ENCODE measurements around the gene PHF21A. TPM values are rescaled to one million over a fixed set of nuclear protein-coding genes. Genes with fewer than 3 reads are reported as not detected.

PHF21A gene
- total RNA-seq, 4 donors from 2014 or later = 9.8 to 20.2 (median 15.4) TPM

DNA sequence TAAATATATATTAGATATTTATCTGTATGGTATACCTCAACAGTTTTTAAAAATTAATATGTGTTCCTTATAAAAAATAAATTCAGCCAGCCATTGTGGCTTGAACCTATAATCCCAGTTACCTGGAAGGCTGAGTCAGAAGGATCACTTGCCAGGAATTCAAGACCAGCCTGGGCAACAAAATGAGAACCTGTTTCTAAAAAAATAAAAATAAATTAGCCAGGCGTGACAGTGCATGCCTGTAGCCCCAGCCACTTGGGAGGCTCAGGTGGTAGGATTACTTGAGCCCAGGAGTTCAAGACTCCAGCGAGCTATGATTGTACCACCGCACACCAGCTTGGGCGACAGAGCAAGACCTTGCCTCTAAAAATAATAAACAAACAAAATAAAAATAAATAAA, 54.9 kb downstream of the PHF21A start:
- ATAC-seq (no peak), DNase-seq (no peak)
- Histone ChIP-seq H3K4me1 (peaks cover 0 to 7% of the 10 kb centered on the region in 2 donors), H3K36me3 (no peaks in the 10 kb centered on the region), H3K4me3 (no peak overlapping the region), H3K27ac (no peak overlapping the region), H3K9me3 (no peaks in the 10 kb centered on the region), H3K27me3 (no peaks in the 10 kb centered on the region)
- in situ Hi-C loops (cut with MboI; ENCODE audit: low sequenced_read_pairs in 4 of 4) (no loop called here), intact Hi-C loops (cut with DNase I; ENCODE audit: low total_unique reads) (no loop called here)
- TF ChIP-seq, protein P1, sequence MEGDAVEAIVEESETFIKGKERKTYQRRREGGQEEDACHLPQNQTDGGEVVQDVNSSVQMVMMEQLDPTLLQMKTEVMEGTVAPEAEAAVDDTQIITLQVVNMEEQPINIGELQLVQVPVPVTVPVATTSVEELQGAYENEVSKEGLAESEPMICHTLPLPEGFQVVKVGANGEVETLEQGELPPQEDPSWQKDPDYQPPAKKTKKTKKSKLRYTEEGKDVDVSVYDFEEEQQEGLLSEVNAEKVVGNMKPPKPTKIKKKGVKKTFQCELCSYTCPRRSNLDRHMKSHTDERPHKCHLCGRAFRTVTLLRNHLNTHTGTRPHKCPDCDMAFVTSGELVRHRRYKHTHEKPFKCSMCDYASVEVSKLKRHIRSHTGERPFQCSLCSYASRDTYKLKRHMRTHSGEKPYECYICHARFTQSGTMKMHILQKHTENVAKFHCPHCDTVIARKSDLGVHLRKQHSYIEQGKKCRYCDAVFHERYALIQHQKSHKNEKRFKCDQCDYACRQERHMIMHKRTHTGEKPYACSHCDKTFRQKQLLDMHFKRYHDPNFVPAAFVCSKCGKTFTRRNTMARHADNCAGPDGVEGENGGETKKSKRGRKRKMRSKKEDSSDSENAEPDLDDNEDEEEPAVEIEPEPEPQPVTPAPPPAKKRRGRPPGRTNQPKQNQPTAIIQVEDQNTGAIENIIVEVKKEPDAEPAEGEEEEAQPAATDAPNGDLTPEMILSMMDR (IDR thresholded peaks at IDR 0.05 in 4 of 5, conservative IDR thresholded peaks at IDR 0.05 in 1 of 5) = no peak

DNA sequence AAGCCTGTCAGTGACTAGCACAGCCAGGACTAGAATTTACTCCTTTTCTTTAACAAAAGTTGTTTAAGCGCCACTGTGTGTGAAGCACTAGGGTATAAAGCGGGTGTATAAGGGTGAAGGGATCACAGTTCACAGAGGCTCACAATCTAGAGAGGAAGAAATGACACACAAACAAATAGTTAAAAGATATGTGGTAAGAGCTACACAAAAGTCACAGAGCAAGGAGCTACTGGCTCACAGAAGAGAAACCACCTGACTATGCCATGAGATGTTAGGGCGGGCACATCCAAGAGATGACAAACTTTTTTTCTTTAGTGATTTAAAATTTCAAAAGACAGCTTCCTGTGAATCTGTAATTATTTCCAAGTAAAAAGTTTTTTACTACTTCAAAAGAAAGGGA, 55.6 kb downstream of the PHF21A start:
- Histone ChIP-seq H3K9me3 (no peaks in the 10 kb centered on the region), H3K4me3 (no peak overlapping the region), H3K4me1 (peaks cover 0 to 7% of the 10 kb centered on the region in 2 donors), H3K36me3 (no peaks in the 10 kb centered on the region), H3K27me3 (no peaks in the 10 kb centered on the region), H3K27ac (no peak overlapping the region)
- ATAC-seq (no peak), DNase-seq (no peak)
- TF ChIP-seq, protein P1 (IDR thresholded peaks at IDR 0.05 in 4 of 5, conservative IDR thresholded peaks at IDR 0.05 in 1 of 5) = no peak
- TF ChIP-seq POLR2A (IDR thresholded peaks at IDR 0.05) = no peak
- in situ Hi-C loops (cut with MboI; ENCODE audit: low sequenced_read_pairs in 4 of 4) = no loop called here
- intact Hi-C loops (cut with DNase I; ENCODE audit: low total_unique reads) = no loop called here

DNA sequence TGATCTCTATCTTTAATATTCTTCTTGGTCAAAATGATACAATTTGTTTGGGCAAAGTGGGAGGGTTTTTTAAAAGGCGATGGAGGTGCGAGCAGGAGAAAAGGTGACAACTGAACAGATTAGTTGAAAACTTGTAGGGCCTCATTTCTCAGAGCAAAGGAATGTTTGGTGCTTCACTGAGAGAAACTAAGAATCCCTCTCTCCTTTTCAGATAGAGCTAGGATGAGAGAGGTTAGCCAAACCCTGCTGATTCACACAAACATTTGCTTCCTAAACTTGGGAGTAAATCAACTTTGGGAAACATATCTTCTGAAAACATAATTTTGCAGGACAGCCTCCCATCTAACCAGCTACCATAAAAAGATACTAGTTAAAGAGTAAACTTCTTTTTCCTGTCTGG, 57.0 kb downstream of the PHF21A start:
- in situ Hi-C loops (cut with MboI; ENCODE audit: low sequenced_read_pairs in 4 of 4) (no loop called here), intact Hi-C loops (cut with DNase I; ENCODE audit: low total_unique reads) (no loop called here)
- TF ChIP-seq POLR2A (IDR thresholded peaks at IDR 0.05) = no peak
- TF ChIP-seq, protein P1 (IDR thresholded peaks at IDR 0.05 in 4 of 5, conservative IDR thresholded peaks at IDR 0.05 in 1 of 5) = no peak
- ATAC-seq (no peak), DNase-seq (no peak)
- H3K9me3 ChIP-seq = no peaks in the 10 kb centered on the region
- H3K36me3 ChIP-seq = no peaks in the 10 kb centered on the region
- no peaks in the 10 kb centered on the region for H3K27me3 ChIP-seq
- no peak overlapping the region for H3K4me3 ChIP-seq
- H3K4me1 ChIP-seq = peaks cover 0 to 7% of the 10 kb centered on the region in 2 donors
- H3K27ac ChIP-seq = no peak overlapping the region

DNA sequence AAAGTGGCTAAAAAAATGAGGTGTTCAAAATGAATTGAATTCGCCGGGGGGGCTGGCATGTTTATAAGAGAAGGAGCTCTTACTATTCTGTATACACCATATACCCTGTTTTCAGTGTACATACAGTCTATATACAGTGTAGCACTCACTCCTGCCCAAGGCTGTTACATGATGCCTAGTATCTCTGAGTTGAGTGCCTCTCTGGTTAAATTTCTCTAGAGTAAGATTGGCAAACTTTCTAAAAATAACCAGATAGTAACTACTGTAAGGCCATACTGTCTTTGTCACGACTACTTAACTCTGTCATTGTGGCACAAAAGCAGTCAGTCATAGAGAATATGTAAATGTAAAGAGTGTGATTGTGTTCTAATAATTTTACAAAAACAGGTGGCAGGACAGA, 58.1 kb downstream of the PHF21A start:
- H3K9me3 ChIP-seq = no peaks in the 10 kb centered on the region
- TF ChIP-seq, protein P1 (IDR thresholded peaks at IDR 0.05 in 4 of 5, conservative IDR thresholded peaks at IDR 0.05 in 1 of 5) = no peak
- no peak for TF ChIP-seq POLR2A (IDR thresholded peaks at IDR 0.05)
- no peak overlapping the region for H3K27ac ChIP-seq
- intact Hi-C loops (cut with DNase I; ENCODE audit: low total_unique reads) = no loop called here
- H3K36me3 ChIP-seq = no peaks in the 10 kb centered on the region
- H3K4me1 ChIP-seq = peaks cover 0 to 12% of the 10 kb centered on the region in 2 donors
- in situ Hi-C loops (cut with MboI; ENCODE audit: low sequenced_read_pairs in 4 of 4) = no loop called here
- DNase-seq (no peak), ATAC-seq (peak; percentile 73 to 88)
- H3K4me3 ChIP-seq = no peak overlapping the region
- H3K27me3 ChIP-seq = no peaks in the 10 kb centered on the region

DNA sequence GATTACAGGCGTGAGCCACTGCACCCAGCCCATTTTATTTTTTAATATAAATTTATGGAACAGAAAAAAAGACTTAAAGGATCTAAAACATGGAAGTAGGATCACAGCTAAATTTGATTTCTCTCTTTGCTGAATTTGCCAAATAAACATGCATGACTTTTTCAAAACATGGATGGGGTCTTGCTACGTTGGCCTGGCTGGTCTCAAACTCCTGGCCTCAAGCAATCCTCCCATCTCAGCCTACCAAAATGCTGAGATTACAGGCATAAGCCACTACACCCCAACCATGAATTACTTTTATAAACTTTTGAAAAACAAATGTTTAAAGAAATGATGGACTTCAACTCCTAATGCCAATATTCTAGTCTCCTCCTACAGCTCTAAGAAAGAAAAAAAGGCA, 61.2 kb downstream of the PHF21A start:
- intact Hi-C loops (cut with DNase I; ENCODE audit: low total_unique reads) = no loop called here
- H3K4me1 ChIP-seq = peaks cover 0 to 18% of the 10 kb centered on the region in 2 donors
- H3K27me3 ChIP-seq = no peaks in the 10 kb centered on the region
- DNase-seq (no peak), ATAC-seq (no peak)
- H3K4me3 ChIP-seq = no peak overlapping the region
- H3K27ac ChIP-seq = no peak overlapping the region
- no peaks in the 10 kb centered on the region for H3K9me3 ChIP-seq
- H3K36me3 ChIP-seq = no peaks in the 10 kb centered on the region
- in situ Hi-C loops (cut with MboI; ENCODE audit: low sequenced_read_pairs in 4 of 4) = no loop called here
- TF ChIP-seq, protein P1 (IDR thresholded peaks at IDR 0.05 in 4 of 5, conservative IDR thresholded peaks at IDR 0.05 in 1 of 5) = no peak
- TF ChIP-seq POLR2A (IDR thresholded peaks at IDR 0.05) = no peak

Data from gastrocnemius medialis (tissue), 4 donors.